HepG2 (cell line): ENCODE results near the gene GPC6. TPM values are rescaled to one million over a fixed set of nuclear protein-coding genes. Genes with fewer than 3 reads are reported as not detected.
A peak's percentile ranks its signal among the peaks of the same experiment; 100 is the strongest.

Experiments used
- ATAC-seq: fragments of 200-7000 bp; cut with Tn5 transposase; 3 replicates; pipeline ENCODE4 v1.9.1; 2020; ENCODE audit warnings: mild to moderate bottlenecking, moderate library complexity
- BruUV-seq: library from RNA; stranded (reverse); fragments of 400-500 nt; replicated peaks from 2 replicates; lab custom pipeline; 2021; lab: Mats Ljungman, UMichigan
- CTCF ChIA-PET: fragments of 300-600 bp; formaldehyde crosslinking; extraction: SDS; loops from one replicate; lab custom pipeline; 2021; ENCODE audit warnings: low total read pairs, inconsistent platforms, low intra/inter-chr PET ratio; lab: Yijun Ruan, JAX
- POLR2A ChIA-PET: fragments of 350-600 bp; sonication (Branson Sonifier 250); formaldehyde crosslinking; loops from one replicate; lab custom pipeline; 2020; ENCODE audit warnings: antibody characterized with exemption, inconsistent platforms; lab: Yijun Ruan, JAX
- DNase-seq: peaks from one replicate; pipeline ENCODE4 v3.0.0-alpha.2; 2015; ENCODE audit warnings: low spot score
- FAIRE-seq: peaks from 3 replicates; lab custom pipeline; 2011; peaks lifted over from hg19 to GRCh38; lab: Jason Lieb, UNC
- H2AFZ ChIP-seq: one replicate; pipeline ENCODE4 v1.6.1; 2011; ENCODE audit warnings: low read length, inconsistent platforms
- H3K27ac ChIP-seq: fragments of 300-600 bp; 3 replicates; pipeline ENCODE4 v1.8.0; 2011; ENCODE audit warnings: mixed run types, mild to moderate bottlenecking, mixed read lengths, low read length, inconsistent platforms; ENCODE audit not compliant: insufficient read depth; ENCODE audit errors: extremely low read length
- H3K27me3 ChIP-seq, 2 experiments: fragments of 200-600 bp in 1 of 2; 2 replicates in 1 of 2; 3 replicates in 1 of 2; pipeline versions ENCODE4 v1.6.0 to v1.8.0; 2011; ENCODE audit warnings: low read length in 2 of 2, mild to moderate bottlenecking in 2 of 2, moderate library complexity in 2 of 2, inconsistent platforms in 1 of 2; ENCODE audit not compliant: insufficient read depth in 2 of 2, control insufficient read depth in 1 of 2
- H3K36me3 ChIP-seq, 2 experiments: fragments of 200-600 bp in 1 of 2; replicated peaks in 1 of 2; 2 replicates in 1 of 2; 3 replicates in 1 of 2; pipeline versions ENCODE4 v1.5.1 to v1.8.0; 2011; ENCODE audit warnings: low read length in 2 of 2, inconsistent platforms in 1 of 2; ENCODE audit not compliant: insufficient read depth in 2 of 2, control insufficient read depth in 1 of 2
- H3K4me1 ChIP-seq: 2 replicates; pipeline ENCODE4 v1.5.1; 2012; ENCODE audit warnings: low read length, inconsistent platforms; ENCODE audit not compliant: insufficient read depth
- H3K4me2 ChIP-seq: 2 replicates; pipeline ENCODE4 v1.6.0; 2011; ENCODE audit warnings: low read depth, low read length, inconsistent platforms
- H3K4me3 ChIP-seq, 3 experiments: fragments of 200-600 bp in 1 of 3; sonication (generic), shearing (Covaris generic) in 1 of 3; replicated peaks in 1 of 3; 2 replicates each; pipeline ENCODE4 v1.5.1; 2011 to 2016; ENCODE audit warnings: low read length in 3 of 3, inconsistent platforms in 2 of 3, low read depth in 2 of 3, mild to moderate bottlenecking in 2 of 3, control low read depth in 1 of 3, mixed read lengths in 1 of 3; ENCODE audit not compliant: insufficient read depth in 1 of 3
- H3K79me2 ChIP-seq: one replicate; pipeline ENCODE4 v1.6.1; 2011; ENCODE audit warnings: low read length, inconsistent platforms; ENCODE audit not compliant: insufficient read depth
- H3K9ac ChIP-seq: 2 replicates; pipeline ENCODE4 v1.6.0; 2011; ENCODE audit warnings: mild to moderate bottlenecking, low read depth, low read length, inconsistent platforms; ENCODE audit not compliant: insufficient read depth
- H3K9me3 ChIP-seq: 2 replicates; pipeline ENCODE4 v1.5.1; 2012; ENCODE audit warnings: mild to moderate bottlenecking, low read length
- H4K20me1 ChIP-seq: 2 replicates; pipeline ENCODE4 v1.6.0; 2011; ENCODE audit warnings: inconsistent platforms, mild to moderate bottlenecking, low read length, moderate library complexity; ENCODE audit not compliant: insufficient read depth
- ATF4 ChIP-seq, 2 experiments: fragments of 450-650 bp in 1 of 2; sonication (generic) in 1 of 2; formaldehyde crosslinking; IDR thresholded peaks; 2 replicates each; pipeline versions ENCODE4 v1.5.0 to v1.8.0; 2020 to 2022; ENCODE audit warnings: mild to moderate bottlenecking in 1 of 2, missing genetic modification reagents in 1 of 2
- CTCF ChIP-seq: sonication (generic); formaldehyde crosslinking; IDR thresholded peaks from 2 replicates; pipeline ENCODE4 v1.5.0; 2020; ENCODE audit warnings: mild to moderate bottlenecking, missing genetic modification reagents, moderate library complexity
- EHMT2 ChIP-seq: fragments of 200-600 bp; sonication (generic); IDR thresholded peaks from 2 replicates; pipeline ENCODE4 v1.7.0; 2017; ENCODE audit warnings: antibody characterized with exemption, low read depth, low read length, borderline replicate concordance
- ESRRA ChIP-seq: sonication (generic); formaldehyde crosslinking; IDR thresholded peaks from 2 replicates; pipeline ENCODE4 v1.5.1; 2020; ENCODE audit warnings: mild to moderate bottlenecking, low read depth, missing genetic modification reagents
- HNF4A ChIP-seq: sonication (generic); formaldehyde crosslinking; IDR thresholded peaks from 2 replicates; pipeline ENCODE4 v1.4.0; 2020; ENCODE audit warnings: missing genetic modification reagents
- MXD1 ChIP-seq: sonication (generic); formaldehyde crosslinking; IDR thresholded peaks from 2 replicates; pipeline ENCODE4 v1.4.0; 2020; ENCODE audit warnings: mild to moderate bottlenecking, missing genetic modification reagents
- PRDM10 ChIP-seq: sonication (generic); formaldehyde crosslinking; IDR thresholded peaks from 2 replicates; pipeline ENCODE4 v1.4.0; 2020; ENCODE audit warnings: low read depth, missing genetic modification reagents
- SOX6 ChIP-seq, 2 experiments: fragments of 450-650 bp in 1 of 2; sonication (generic) in 1 of 2; formaldehyde crosslinking in 1 of 2; IDR thresholded peaks; 2 replicates each; pipeline versions ENCODE4 v1.4.0 to v1.6.1; 2017 to 2020; ENCODE audit warnings: antibody characterized with exemption in 1 of 2, mild to moderate bottlenecking in 1 of 2, missing genetic modification reagents in 1 of 2
- STAG1 ChIP-seq: sonication (generic); formaldehyde crosslinking; IDR thresholded peaks from 2 replicates; pipeline ENCODE4 v1.4.0; 2020; ENCODE audit warnings: missing genetic modification reagents
- ZFX ChIP-seq: sonication (generic); formaldehyde crosslinking; IDR thresholded peaks from 2 replicates; pipeline ENCODE4 v1.4.0; 2020; ENCODE audit warnings: mild to moderate bottlenecking, low read depth, missing genetic modification reagents, moderate library complexity
- ZMYM4 ChIP-seq: sonication (generic); formaldehyde crosslinking; IDR thresholded peaks from 2 replicates; pipeline ENCODE4 v1.8.1; 2023; ENCODE audit warnings: mild to moderate bottlenecking, missing genetic modification reagents
- ZNF331 ChIP-seq: sonication (generic); formaldehyde crosslinking; IDR thresholded peaks from 2 replicates; pipeline ENCODE4 v1.4.0; 2020; ENCODE audit warnings: missing genetic modification reagents
- ZNF775 ChIP-seq: sonication (generic); formaldehyde crosslinking; IDR thresholded peaks from 2 replicates; pipeline ENCODE4 v1.4.0; 2020; ENCODE audit warnings: missing genetic modification reagents, mild to moderate bottlenecking, moderate library complexity, borderline replicate concordance
- WGBS: methylation state at CpG from one replicate; pipeline ENCODE4 v1.1.6; 2017; ENCODE audit warnings: low lambda C conversion rate; 5-methylcytosine and 5-hydroxymethylcytosine counted together
- in situ Hi-C: cut with HindIII; loops from 2 replicates; pipeline ENCODE4 v1.10.0; 2017; ENCODE audit warnings: low pct_unique_long_range_greater_than_20kb; ENCODE audit not compliant: extremely low pct_ligation_motif_present
- intact Hi-C: fragments of 100-400 bp; cut with micrococcal nuclease; formaldehyde crosslinking; loops from one replicate; pipeline ENCODE4 v1.10.0; 2022; ENCODE audit not compliant: unreplicated experiment
- polyA plus RNA-seq, 8 experiments: library from polyadenylated mRNA; depleted of rRNA in 3 of 8; stranded (reverse) in 7 of 8; unstranded in 1 of 8; fragments of >200 nt; fragmentation: Illumina TruSeq in 4 of 8; extraction: Trizol in 4 of 8; gene quantifications; 2 replicates each; pipeline versions ENCODE4 v1.2.1 to v1.2.3, GENCODE V29; 2011 to 2016; ENCODE audit warnings: low read depth in 4 of 8, missing spikeins in 1 of 8, mixed read lengths in 1 of 8; ENCODE audit not compliant: insufficient read depth in 1 of 8
- total RNA-seq, 5 experiments: library from RNA; depleted of rRNA; stranded (reverse); fragments of >200 nt; fragmentation: Illumina TruSeq; extraction: Trizol; gene quantifications; 2 replicates each; pipeline ENCODE4 v1.2.3, GENCODE V29; 2016; ENCODE audit warnings: low read depth in 1 of 5

Gene GPC6
- total and polyA plus RNA-seq, 2 of the 13 experiments (the other 11 are each of a cell fraction or from before 2014, with no cell fraction given), result 24.5 to 33.9 TPM

GRCh38 chr13:94224670-94225069 is 998.1 kb downstream of the GPC6 start:
- H3K79me2 ChIP-seq, result no peaks in the 10 kb centered on the region
- ChIA-PET CTCF (no interaction called here), POLR2A (no interaction called here)
- H4K20me1 ChIP-seq, result no peaks in the 10 kb centered on the region
- in situ Hi-C loops, result no loop called here
- intact Hi-C loops, result no loop called here
- no peak; the same call in 2 of the 3 replicates for ATAC-seq
- H3K4me2 ChIP-seq, result no peak overlapping the region
- no peak overlapping the region for H2AFZ ChIP-seq
- H3K36me3 ChIP-seq, result no peaks in the 10 kb centered on the region
- H3K27ac ChIP-seq, result no peak overlapping the region
- TF ChIP-seq HNF4A, result peak; percentile 17; the same call in 1 of the 2 replicates
- no peak for TF ChIP-seq MXD1 (CRISPR knock-in tag)
- TF ChIP-seq PRDM10 (CRISPR knock-in tag), result no peak
- TF ChIP-seq ATF4 (CRISPR knock-in tag; IDR thresholded peaks at IDR 0.05), result no peak
- TF ChIP-seq SOX6 (IDR thresholded peaks at IDR 0.05), result no peak
- TF ChIP-seq SOX6 (CRISPR knock-in tag; IDR thresholded peaks at IDR 0.05), result no peak
- TF ChIP-seq ZFX, result no peak
- peak; percentile 41 for TF ChIP-seq CTCF
- TF ChIP-seq ZNF775, result no peak
- TF ChIP-seq ZNF331 (CRISPR knock-in tag), result no peak
- TF ChIP-seq ESRRA (CRISPR knock-in tag), result no peak
- no peak for TF ChIP-seq EHMT2
- peak; percentile 43 for TF ChIP-seq STAG1 (CRISPR knock-in tag)
- 0 out of 2 replicates have a peak, but pooled peaks have one; percentile 31 for TF ChIP-seq ZMYM4
- H3K9me3 ChIP-seq, result no peaks in the 10 kb centered on the region
- peak; percentile 44 for FAIRE-seq
- peak; percentile 5 for DNase-seq
- H3K9ac ChIP-seq, result no peak overlapping the region
- BruUV-seq, result no TSS peak
- no peak overlapping the region for H3K4me3 ChIP-seq
- no peaks in the 10 kb centered on the region for H3K27me3 ChIP-seq
- no peaks in the 10 kb centered on the region for H3K4me1 ChIP-seq
- 70% methylated on average over 3 of the region's 3 CpGs for WGBS
